T-helper 17 cell (primary cell): ENCODE results near the gene UMODL1. TPM values are rescaled to one million over a fixed set of nuclear protein-coding genes. Genes with fewer than 3 reads are reported as not detected.

Source experiments
- ATAC-seq: fragments of 150-1000 bp; cut with Tn5 transposase; 2 replicates; pipeline ENCODE4 v1.10.0; 2021; ENCODE audit warnings: mild to moderate bottlenecking, moderate library complexity
- DNase-seq, 3 donors: peaks; one replicate each; pipeline versions ENCODE4 v3.0.0 to v3.0.0-alpha.2; 2020 to 2021
- H3K9me3 ChIP-seq: one replicate; pipeline ENCODE4 v1.7.0; 2013; ENCODE audit warnings: low read length, mild to moderate bottlenecking; ENCODE audit not compliant: control insufficient read depth, poor library complexity, severe bottlenecking
- H3K27ac Mint-ChIP-seq: one replicate; pipeline ENCODE4 v1.8.0; 2022; ENCODE audit warnings: mild to moderate bottlenecking, moderate library complexity, mixed read lengths
- H3K27me3 Mint-ChIP-seq: one replicate; pipeline ENCODE4 v1.8.0; 2022; ENCODE audit warnings: mixed read lengths
- H3K36me3 Mint-ChIP-seq: one replicate; pipeline ENCODE4 v1.8.0; 2022; ENCODE audit warnings: low read depth, mixed read lengths
- H3K4me1 Mint-ChIP-seq: one replicate; pipeline ENCODE4 v1.8.0; 2022; ENCODE audit warnings: mild to moderate bottlenecking, mixed read lengths
- H3K4me3 Mint-ChIP-seq: one replicate; pipeline ENCODE4 v1.8.0; 2022; ENCODE audit warnings: mild to moderate bottlenecking, moderate library complexity, mixed read lengths
- total RNA-seq, 4 donors: library from RNA in 2 of 4; stranded (reverse) in 2 of 4; gene quantifications; one replicate each; pipeline ENCODE4 v1.2.3 and lab custom pipeline; 2022 to 2026

The UMODL1 gene
- total RNA-seq, 2 donors from 2014 or later: 0.23 to 0.99 TPM

- Mint-ChIP-seq H3K4me1 (peaks cover 16% of the 10 kb centered on the region), H3K4me3 (no peak overlapping the region), H3K27me3 (no peaks in the 10 kb centered on the region), H3K36me3 (no peaks in the 10 kb centered on the region), H3K27ac (no peak overlapping the region)
- no peak for ATAC-seq
- DNase-seq: no peak
- no peaks in the 10 kb centered on the region for H3K9me3 ChIP-seq
Observed at GRCh38 chr21:42043201-42043895, 27.8 kb upstream of the UMODL1 start.

DNA sequence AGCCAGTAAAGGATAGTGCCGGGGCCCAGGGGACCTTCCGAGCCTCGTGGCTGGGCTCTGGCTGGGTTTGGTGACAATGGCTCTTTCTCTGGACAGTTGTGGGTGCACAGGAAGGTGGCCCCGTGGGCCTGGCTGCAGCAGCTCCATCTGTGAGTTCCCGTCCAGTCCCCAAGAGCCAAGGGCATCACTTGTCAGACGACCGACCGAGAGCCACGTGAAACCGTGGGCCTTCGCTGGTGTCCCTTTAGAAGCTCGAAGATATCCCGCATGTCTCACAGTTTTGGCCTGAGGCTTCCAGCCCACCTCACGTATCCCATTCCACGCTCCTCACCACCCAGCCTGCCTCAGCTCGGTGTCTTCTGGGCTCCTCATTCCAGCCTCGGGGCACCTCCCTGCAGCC, 27.2 kb upstream of the UMODL1 start:
- H3K36me3 Mint-ChIP-seq: no peaks in the 10 kb centered on the region
- DNase-seq: no peak
- peaks cover 12% of the 10 kb centered on the region for H3K4me1 Mint-ChIP-seq
- no peaks in the 10 kb centered on the region for H3K9me3 ChIP-seq
- no peak overlapping the region for H3K27ac Mint-ChIP-seq
- H3K4me3 Mint-ChIP-seq: no peak overlapping the region
- H3K27me3 Mint-ChIP-seq: no peaks in the 10 kb centered on the region
- ATAC-seq: no peak

DNA sequence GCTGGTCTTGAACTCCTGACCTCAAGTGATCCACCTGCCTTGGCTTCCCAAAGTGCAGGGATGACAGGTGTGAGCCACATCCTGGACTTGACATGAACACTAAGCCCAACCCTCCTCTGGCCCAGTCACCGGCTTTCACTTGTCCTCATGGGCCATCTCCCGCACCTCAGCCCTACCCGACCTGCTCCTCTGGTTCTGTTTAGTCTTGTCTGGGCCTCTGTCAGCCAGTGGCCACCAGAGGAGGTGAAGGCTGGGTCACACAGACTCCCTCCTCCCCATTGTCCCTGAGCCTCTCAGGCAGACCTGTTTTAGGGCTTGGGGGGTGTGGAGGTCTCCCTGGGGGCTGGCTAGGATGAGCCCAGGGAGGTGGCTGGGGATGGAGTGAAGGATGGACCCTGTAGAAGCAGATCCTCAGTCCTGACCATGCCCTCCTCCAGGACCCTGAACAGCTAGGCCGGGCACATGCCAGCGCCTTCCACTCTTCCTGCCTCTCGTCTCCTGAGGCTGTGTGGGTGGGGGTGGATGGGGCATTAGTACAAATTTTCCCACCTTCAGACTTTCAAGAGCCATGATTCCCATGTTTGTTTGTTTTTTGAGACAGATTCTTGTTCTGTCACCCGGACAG, 26.1 kb upstream of the UMODL1 start:
- no peaks in the 10 kb centered on the region for H3K36me3 Mint-ChIP-seq

DNA sequence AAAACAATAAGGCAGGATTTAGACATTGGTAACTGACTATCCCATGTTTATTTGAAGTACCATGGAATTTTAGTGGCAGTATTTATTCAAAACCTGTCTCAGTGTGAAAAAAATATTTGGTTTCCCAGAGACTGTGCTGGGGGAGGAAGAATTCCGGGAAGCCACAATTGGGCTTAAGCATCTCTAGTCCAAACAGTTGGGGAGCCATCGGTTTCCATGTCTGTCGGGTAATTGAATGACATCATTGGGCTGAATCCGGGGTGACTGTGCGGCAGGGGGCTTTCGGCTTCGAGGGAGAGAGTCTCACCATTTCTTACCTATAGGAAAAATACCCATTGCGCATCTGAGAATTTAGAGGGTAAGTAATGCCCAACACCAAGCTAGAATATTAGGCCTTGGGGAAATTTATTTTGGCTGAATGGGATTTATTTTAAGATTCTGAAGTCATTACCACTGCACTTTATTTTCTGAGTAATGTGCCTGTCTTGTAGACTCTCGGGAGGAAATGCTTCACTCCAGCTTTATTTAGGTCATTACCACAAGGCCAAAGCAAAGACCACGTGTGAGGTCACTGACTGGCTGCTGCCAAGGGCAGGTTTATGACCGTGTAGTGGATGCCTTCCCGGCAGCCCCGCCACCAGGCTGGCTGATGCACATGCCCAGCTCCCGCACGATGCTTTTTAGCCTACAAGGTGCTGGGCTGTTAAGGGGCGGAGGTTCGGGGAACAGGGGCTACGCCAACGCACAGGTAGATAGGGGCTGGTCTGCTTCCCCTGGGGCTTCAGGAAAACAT, 23.1 kb upstream of the UMODL1 start:
- no peak overlapping the region for H3K4me3 Mint-ChIP-seq
- H3K4me1 Mint-ChIP-seq: peaks cover 7% of the 10 kb centered on the region
- DNase-seq (no peak), ATAC-seq (no peak)
- no peaks in the 10 kb centered on the region for H3K27me3 Mint-ChIP-seq
- peak overlapping the region; percentile 47 for H3K27ac Mint-ChIP-seq
- H3K36me3 Mint-ChIP-seq: no peaks in the 10 kb centered on the region
- no peaks in the 10 kb centered on the region for H3K9me3 ChIP-seq

More for the DNA sequence above, 26.1 kb upstream of the UMODL1 start:
- DNase-seq: no peak
- Mint-ChIP-seq H3K27me3 (no peaks in the 10 kb centered on the region), H3K27ac (no peak overlapping the region), H3K4me1 (peaks cover 15% of the 10 kb centered on the region), H3K4me3 (no peak overlapping the region)
- no peak for ATAC-seq
- H3K9me3 ChIP-seq: no peaks in the 10 kb centered on the region

DNA sequence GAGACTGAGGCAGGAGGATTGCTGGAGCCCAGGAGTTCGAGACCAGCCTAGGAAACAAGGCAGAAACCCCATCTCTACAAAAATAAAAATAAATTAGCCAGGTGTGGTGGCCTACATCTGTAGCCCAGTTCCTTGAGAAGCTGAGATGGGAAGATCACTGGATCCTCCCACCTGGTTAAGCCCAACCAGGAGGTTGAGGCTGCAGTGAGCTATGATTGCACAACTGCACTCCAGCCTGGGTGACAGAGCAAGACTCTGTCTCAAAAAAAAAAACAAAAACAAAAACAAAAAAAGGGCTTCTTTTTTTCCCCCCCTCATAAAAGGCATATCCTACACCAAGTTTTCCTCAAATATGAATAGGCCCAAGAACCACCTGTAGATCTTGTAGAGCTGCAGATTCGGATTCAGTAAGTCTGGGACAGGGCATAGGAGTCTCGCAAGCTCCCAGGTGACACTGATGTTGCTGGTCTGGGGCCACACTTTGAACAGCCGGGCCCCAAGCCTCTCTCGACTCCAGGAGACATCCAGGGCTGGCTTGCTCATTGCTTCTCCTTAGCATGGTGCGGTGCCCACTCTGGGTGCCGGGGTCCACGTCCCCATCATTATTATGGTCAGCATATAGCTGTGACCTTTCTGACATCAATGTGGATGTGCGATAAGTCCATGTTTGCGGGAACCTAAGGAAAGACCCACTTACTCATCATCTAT, 22.1 kb upstream of the UMODL1 start:
- H3K9me3 ChIP-seq: no peaks in the 10 kb centered on the region
- Mint-ChIP-seq H3K4me3 (no peak overlapping the region), H3K27ac (no peak overlapping the region), H3K27me3 (no peaks in the 10 kb centered on the region), H3K36me3 (no peaks in the 10 kb centered on the region), H3K4me1 (peaks cover 7% of the 10 kb centered on the region)
- ATAC-seq (no peak), DNase-seq (no peak)

- no peak for DNase-seq
- no peaks in the 10 kb centered on the region for H3K36me3 Mint-ChIP-seq
- peaks cover 7% of the 10 kb centered on the region for H3K4me1 Mint-ChIP-seq
- no peak for ATAC-seq
- no peak overlapping the region for H3K4me3 Mint-ChIP-seq
- H3K9me3 ChIP-seq: no peaks in the 10 kb centered on the region
- no peaks in the 10 kb centered on the region for H3K27me3 Mint-ChIP-seq
- H3K27ac Mint-ChIP-seq: no peak overlapping the region
Observed at GRCh38 chr21:42049578-42050430, 21.3 kb upstream of the UMODL1 start.

GRCh38 chr21:42051788-42052187, 19.3 kb upstream of the UMODL1 start:
- H3K27me3 Mint-ChIP-seq: no peaks in the 10 kb centered on the region

GRCh38 chr21:42055425-42055824, 15.7 kb upstream of the UMODL1 start:
- Mint-ChIP-seq H3K4me3 (no peak overlapping the region), H3K4me1 (peaks cover 6% of the 10 kb centered on the region), H3K36me3 (no peaks in the 10 kb centered on the region), H3K27me3 (no peaks in the 10 kb centered on the region), H3K27ac (no peak overlapping the region)
- DNase-seq (no peak), ATAC-seq (no peak)
- H3K9me3 ChIP-seq: no peaks in the 10 kb centered on the region

More at GRCh38 chr21:42051788-42052187, 19.3 kb upstream of the UMODL1 start:
- ATAC-seq (no peak), DNase-seq (no peak)
- no peaks in the 10 kb centered on the region for H3K9me3 ChIP-seq
- no peak overlapping the region for H3K27ac Mint-ChIP-seq
- H3K4me1 Mint-ChIP-seq: peaks cover 5% of the 10 kb centered on the region
- no peaks in the 10 kb centered on the region for H3K36me3 Mint-ChIP-seq
- no peak overlapping the region for H3K4me3 Mint-ChIP-seq

- H3K9me3 ChIP-seq: no peaks in the 10 kb centered on the region
- no peak for ATAC-seq
- Mint-ChIP-seq H3K4me3 (no peak overlapping the region), H3K4me1 (peaks cover 10% of the 10 kb centered on the region), H3K27ac (no peak overlapping the region), H3K36me3 (no peaks in the 10 kb centered on the region), H3K27me3 (no peaks in the 10 kb centered on the region)
- no peak for DNase-seq
Observed at GRCh38 chr21:42056468-42056867, 14.6 kb upstream of the UMODL1 start.

GRCh38 chr21:42056996-42057689, 14.0 kb upstream of the UMODL1 start:
- H3K36me3 Mint-ChIP-seq: no peaks in the 10 kb centered on the region
- peaks cover 15% of the 10 kb centered on the region for H3K4me1 Mint-ChIP-seq
- H3K9me3 ChIP-seq: no peaks in the 10 kb centered on the region
- ATAC-seq (no peak), DNase-seq (no peak)
- H3K27me3 Mint-ChIP-seq: no peaks in the 10 kb centered on the region
- H3K4me3 Mint-ChIP-seq: no peak overlapping the region
- no peak overlapping the region for H3K27ac Mint-ChIP-seq

- H3K36me3 Mint-ChIP-seq: no peaks in the 10 kb centered on the region
- peaks cover 21% of the 10 kb centered on the region for H3K4me1 Mint-ChIP-seq
- no peaks in the 10 kb centered on the region for H3K27me3 Mint-ChIP-seq
- no peaks in the 10 kb centered on the region for H3K9me3 ChIP-seq
- H3K4me3 Mint-ChIP-seq: no peak overlapping the region
- ATAC-seq (no peak), DNase-seq (no peak)
- no peak overlapping the region for H3K27ac Mint-ChIP-seq
Observed at GRCh38 chr21:42057851-42058437, 13.2 kb upstream of the UMODL1 start.

- Mint-ChIP-seq H3K4me1 (peaks cover 23% of the 10 kb centered on the region), H3K27me3 (no peaks in the 10 kb centered on the region), H3K4me3 (no peak overlapping the region), H3K27ac (no peak overlapping the region), H3K36me3 (no peaks in the 10 kb centered on the region)
- ATAC-seq (no peak), DNase-seq (no peak)
- H3K9me3 ChIP-seq: no peaks in the 10 kb centered on the region
Observed at GRCh38 chr21:42058631-42059111, 12.4 kb upstream of the UMODL1 start.
